ENCODE results near the gene DIAPH2.

DIAPH2 gene

DNA sequence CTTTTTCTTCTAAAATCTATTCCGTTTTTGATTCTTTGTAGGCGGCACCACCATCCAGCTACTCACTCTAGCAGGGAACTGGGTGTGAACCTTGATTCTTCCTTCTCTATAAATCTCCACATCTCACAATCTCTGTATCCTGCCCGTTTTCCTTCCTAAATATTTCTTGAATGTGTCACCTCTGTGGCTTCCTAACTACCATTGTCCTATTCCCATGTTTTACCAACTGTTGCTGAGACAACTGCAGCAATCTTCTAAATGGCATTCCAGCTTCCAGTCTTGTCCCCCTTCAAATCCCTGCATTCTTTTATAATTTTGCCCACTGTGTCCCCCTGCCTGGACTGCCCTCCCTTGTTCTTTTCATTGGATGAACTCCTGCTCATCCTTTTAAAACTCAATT lies 840.4 kb downstream of the DIAPH2 start:
- no peaks in the 10 kb centered on the region for H3K36me3 ChIP-seq (ENCODE audit: control insufficient read depth, insufficient read depth, low read length)
- H3K4me3 ChIP-seq (ENCODE audit: low read length) = no peak overlapping the region
- no peak overlapping the region for H3K9ac ChIP-seq (ENCODE audit: low read length)
- H3K4me1 ChIP-seq (ENCODE audit: control insufficient read depth, insufficient read depth, low read length) = no peaks in the 10 kb centered on the region
- H3K27me3 ChIP-seq (ENCODE audit: control insufficient read depth, insufficient read depth, low read length) = no peaks in the 10 kb centered on the region
- H3K27ac ChIP-seq (ENCODE audit: low read depth, low read length) = no peak overlapping the region

DNA sequence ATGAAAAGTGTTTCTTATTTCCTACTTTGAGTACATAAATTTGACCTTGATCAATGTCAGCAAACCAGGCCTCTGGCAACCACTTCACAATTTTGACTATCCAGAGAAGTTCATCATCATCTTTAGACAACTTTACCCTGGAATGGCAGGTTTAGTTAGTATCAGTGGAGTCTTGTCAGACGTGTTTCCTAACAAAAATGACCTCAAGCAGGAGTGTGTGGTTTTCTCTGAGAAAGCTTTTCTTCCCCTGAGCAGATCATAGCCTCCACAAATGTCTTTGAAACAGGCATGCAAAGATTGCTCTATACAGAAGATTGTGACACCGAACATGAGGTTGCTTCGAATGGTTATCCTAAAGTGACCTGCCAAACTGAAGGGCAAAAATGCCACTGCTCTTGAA lies 841.3 kb downstream of the DIAPH2 start:
- Histone ChIP-seq H3K27me3 (ENCODE audit: control insufficient read depth, insufficient read depth, low read length) (no peaks in the 10 kb centered on the region), H3K36me3 (ENCODE audit: control insufficient read depth, insufficient read depth, low read length) (no peaks in the 10 kb centered on the region), H3K4me1 (ENCODE audit: control insufficient read depth, insufficient read depth, low read length) (no peaks in the 10 kb centered on the region), H3K4me3 (ENCODE audit: low read length) (no peak overlapping the region), H3K9ac (ENCODE audit: low read length) (no peak overlapping the region), H3K27ac (ENCODE audit: low read depth, low read length) (no peak overlapping the region)

DNA sequence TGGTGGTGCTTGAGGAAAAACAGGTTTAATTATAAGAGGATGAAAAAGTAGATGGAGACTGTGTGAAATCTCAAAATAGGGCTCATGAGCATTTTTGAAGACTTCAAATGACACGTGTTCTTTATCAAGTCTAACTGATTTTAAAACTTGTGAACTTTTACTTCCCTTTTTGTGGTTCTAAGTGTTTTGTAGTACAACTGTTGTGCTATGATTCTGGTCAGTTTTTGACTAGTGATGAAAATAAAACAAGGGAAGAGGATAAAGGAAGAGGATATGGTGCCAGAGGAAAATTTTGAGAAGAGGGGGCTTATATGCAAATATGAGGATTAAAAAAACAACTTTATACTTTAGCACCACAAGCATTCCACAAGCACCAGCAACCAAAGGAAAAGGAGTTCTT lies 843.1 kb downstream of the DIAPH2 start:
- Histone ChIP-seq H3K4me3 (ENCODE audit: low read length) (no peak overlapping the region), H3K27ac (ENCODE audit: low read depth, low read length) (no peak overlapping the region), H3K36me3 (ENCODE audit: control insufficient read depth, insufficient read depth, low read length) (no peaks in the 10 kb centered on the region), H3K4me1 (ENCODE audit: control insufficient read depth, insufficient read depth, low read length) (peaks cover 4% of the 10 kb centered on the region), H3K9ac (ENCODE audit: low read length) (no peak overlapping the region), H3K27me3 (ENCODE audit: control insufficient read depth, insufficient read depth, low read length) (no peaks in the 10 kb centered on the region)

DNA sequence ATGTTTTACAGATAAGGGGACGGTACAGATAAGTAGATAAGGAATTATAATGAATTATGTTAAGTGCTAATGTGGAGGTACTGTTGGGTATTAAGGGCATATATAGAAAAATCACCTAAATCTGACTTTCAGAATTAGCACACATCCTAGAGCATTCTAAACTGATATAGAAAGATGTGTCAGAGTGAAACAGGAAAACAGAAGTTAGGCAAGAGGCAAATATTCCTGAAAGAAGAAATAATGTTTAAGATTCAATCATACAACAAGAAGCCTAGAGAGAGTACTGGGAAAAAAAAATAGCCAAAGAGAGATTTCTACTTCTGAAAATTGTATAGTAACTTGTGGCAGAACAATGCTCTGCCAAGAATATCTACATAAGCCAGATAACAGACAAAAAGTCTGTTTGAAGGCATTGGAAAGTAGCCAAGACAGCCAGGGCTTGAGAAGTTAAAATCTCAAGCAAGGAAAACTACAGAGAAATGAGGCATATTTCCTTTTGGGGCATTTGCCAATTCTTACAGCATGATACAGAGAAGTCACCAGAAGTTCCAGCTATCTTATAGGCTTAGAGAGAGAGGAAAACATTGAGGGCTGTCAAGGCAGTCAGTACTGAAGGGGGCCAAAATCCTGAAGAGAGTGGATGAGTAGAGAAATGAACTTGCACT lies 845.0 kb downstream of the DIAPH2 start:
- Histone ChIP-seq H3K27me3 (ENCODE audit: control insufficient read depth, insufficient read depth, low read length) (no peaks in the 10 kb centered on the region), H3K27ac (ENCODE audit: low read depth, low read length) (no peak overlapping the region), H3K36me3 (ENCODE audit: control insufficient read depth, insufficient read depth, low read length) (no peaks in the 10 kb centered on the region), H3K4me3 (ENCODE audit: low read length) (no peak overlapping the region), H3K4me1 (ENCODE audit: control insufficient read depth, insufficient read depth, low read length) (peaks cover 4% of the 10 kb centered on the region), H3K9ac (ENCODE audit: low read length) (no peak overlapping the region)

DNA sequence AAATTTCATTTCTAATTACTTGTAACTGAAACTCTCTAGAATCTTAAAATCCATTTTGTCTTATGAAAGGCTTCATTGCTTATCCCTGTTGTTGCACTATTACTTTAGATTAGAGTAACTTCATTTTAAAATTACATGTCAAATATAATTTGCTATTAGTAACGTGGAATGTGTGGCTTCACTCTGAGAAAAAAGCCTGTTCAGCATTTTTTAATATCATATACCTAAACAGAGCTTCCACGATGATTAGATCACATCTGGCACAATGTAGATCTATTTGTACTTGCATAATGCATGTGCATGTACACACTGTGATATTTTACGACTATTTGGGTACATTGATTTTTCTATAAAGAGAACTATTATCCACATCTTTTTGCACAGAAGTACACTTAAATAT lies 847.2 kb downstream of the DIAPH2 start:
- Histone ChIP-seq H3K4me3 (ENCODE audit: low read length) (no peak overlapping the region), H3K36me3 (ENCODE audit: control insufficient read depth, insufficient read depth, low read length) (no peaks in the 10 kb centered on the region), H3K27me3 (ENCODE audit: control insufficient read depth, insufficient read depth, low read length) (no peaks in the 10 kb centered on the region), H3K4me1 (ENCODE audit: control insufficient read depth, insufficient read depth, low read length) (peaks cover 4% of the 10 kb centered on the region), H3K9ac (ENCODE audit: low read length) (no peak overlapping the region), H3K27ac (ENCODE audit: low read depth, low read length) (no peak overlapping the region)

DNA sequence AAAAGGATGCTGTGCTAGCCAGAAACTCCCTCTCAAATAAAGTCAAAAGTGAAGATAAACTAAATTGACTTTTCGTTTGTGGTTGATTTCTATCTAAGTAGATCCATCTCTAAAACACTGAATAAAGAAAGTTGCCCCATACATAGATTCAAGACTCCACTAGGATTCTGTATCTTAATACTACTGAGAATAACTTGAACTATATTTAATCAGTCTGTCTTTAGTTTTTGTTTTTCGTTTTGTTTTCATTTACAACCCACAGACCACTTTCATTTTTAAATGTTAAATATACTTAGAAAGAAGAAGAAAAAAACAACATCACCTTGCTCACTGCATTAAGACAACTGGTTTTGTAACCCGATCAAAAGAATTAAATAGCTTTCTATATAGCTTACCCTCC lies 854.1 kb downstream of the DIAPH2 start:
- H3K27me3 ChIP-seq (ENCODE audit: control insufficient read depth, insufficient read depth, low read length) = no peaks in the 10 kb centered on the region
- H3K27ac ChIP-seq (ENCODE audit: low read depth, low read length) = no peak overlapping the region
- H3K36me3 ChIP-seq (ENCODE audit: control insufficient read depth, insufficient read depth, low read length) = no peaks in the 10 kb centered on the region
- no peak overlapping the region for H3K9ac ChIP-seq (ENCODE audit: low read length)
- H3K4me3 ChIP-seq (ENCODE audit: low read length) = no peak overlapping the region
- no peaks in the 10 kb centered on the region for H3K4me1 ChIP-seq (ENCODE audit: control insufficient read depth, insufficient read depth, low read length)

DNA sequence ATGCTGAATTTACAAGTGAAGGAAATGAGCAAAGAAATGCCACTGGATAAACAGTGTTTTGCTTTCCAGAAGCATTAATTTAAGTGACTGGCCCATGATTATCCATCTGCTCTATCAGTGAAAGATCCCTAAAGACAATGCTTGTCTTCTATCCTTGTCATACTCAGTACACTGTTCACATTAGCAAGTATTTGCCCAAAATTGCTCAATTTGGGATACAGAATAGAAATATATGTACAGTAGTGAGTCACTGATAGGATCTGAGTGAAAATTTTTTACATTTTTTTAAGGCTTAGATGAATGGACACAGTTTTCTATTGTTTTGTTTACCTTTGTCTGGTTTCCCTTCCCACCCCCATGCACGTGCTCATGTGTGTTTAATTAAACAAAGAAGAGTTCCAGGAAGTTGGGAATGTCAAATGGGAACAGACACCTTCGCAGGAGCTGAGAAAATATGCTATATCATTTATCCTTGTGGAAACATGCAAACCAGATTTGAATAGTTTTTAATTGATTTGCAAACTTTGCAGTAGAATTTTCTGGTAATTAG lies 855.4 kb downstream of the DIAPH2 start:
- Histone ChIP-seq H3K27me3 (ENCODE audit: control insufficient read depth, insufficient read depth, low read length) (no peaks in the 10 kb centered on the region), H3K36me3 (ENCODE audit: control insufficient read depth, insufficient read depth, low read length) (no peaks in the 10 kb centered on the region), H3K9ac (ENCODE audit: low read length) (no peak overlapping the region), H3K4me1 (ENCODE audit: control insufficient read depth, insufficient read depth, low read length) (no peaks in the 10 kb centered on the region), H3K4me3 (ENCODE audit: low read length) (no peak overlapping the region), H3K27ac (ENCODE audit: low read depth, low read length) (no peak overlapping the region)

DNA sequence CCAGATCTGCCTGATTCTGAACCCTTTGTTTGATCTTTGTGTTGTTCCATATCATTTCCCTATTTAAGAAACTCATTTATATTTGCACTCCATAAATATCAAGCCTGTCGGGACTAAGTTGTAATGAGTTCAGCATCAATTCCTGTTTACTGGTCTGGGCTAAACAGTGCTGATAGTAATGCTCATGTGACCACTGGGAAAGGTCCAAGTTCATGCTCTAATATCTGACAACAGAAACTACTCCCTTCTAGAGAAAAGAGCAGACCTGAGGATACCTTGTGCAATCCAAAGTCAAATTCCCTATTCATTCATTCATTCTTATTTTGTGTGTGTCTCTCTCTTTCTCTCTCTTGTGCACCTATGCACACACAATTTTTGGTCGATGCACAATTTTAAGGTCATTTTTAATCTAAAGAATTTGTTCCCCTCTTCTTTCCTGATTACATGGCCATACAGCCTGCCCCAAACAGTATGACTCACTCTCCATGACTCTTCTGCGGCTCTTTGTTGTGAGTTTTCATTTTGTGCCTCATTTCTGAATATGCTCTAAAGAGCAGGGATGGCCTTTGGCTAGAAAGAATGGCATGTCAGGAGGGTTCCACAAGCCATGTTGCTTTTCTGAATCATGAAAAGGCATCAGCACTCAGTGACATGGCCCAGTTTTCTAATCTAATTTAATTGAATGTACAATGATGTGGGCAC lies 863.4 kb downstream of the DIAPH2 start:
- H3K27ac ChIP-seq (ENCODE audit: low read depth, low read length) = no peak overlapping the region
- no peaks in the 10 kb centered on the region for H3K36me3 ChIP-seq (ENCODE audit: control insufficient read depth, insufficient read depth, low read length)
- no peaks in the 10 kb centered on the region for H3K4me1 ChIP-seq (ENCODE audit: control insufficient read depth, insufficient read depth, low read length)
- H3K9ac ChIP-seq (ENCODE audit: low read length) = no peak overlapping the region
- no peak overlapping the region for H3K4me3 ChIP-seq (ENCODE audit: low read length)
- no peaks in the 10 kb centered on the region for H3K27me3 ChIP-seq (ENCODE audit: control insufficient read depth, insufficient read depth, low read length)

DNA sequence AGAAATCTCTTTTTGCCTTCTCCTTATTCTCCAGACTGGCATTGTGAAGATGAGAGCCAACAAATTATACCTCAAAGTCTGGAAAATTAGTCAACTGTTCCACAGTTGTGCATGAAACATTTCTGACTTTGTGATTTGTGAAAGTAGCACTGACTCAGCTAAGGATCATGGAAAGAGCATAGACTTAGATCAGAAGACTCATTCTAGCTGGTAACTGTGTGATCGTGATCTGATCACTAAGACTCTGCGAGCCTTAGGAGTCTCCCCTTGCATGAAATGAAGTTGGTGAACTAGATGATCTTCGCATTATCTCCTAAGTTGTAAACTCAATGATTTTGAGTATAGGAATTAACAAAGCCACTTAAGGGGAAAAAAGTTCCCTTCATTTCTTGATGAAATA lies 867.2 kb downstream of the DIAPH2 start:
- no peaks in the 10 kb centered on the region for H3K4me1 ChIP-seq (ENCODE audit: control insufficient read depth, insufficient read depth, low read length)
- H3K27me3 ChIP-seq (ENCODE audit: control insufficient read depth, insufficient read depth, low read length) = no peaks in the 10 kb centered on the region
- H3K9ac ChIP-seq (ENCODE audit: low read length) = no peak overlapping the region
- no peaks in the 10 kb centered on the region for H3K36me3 ChIP-seq (ENCODE audit: control insufficient read depth, insufficient read depth, low read length)
- H3K4me3 ChIP-seq (ENCODE audit: low read length) = no peak overlapping the region
- H3K27ac ChIP-seq (ENCODE audit: low read depth, low read length) = no peak overlapping the region

DNA sequence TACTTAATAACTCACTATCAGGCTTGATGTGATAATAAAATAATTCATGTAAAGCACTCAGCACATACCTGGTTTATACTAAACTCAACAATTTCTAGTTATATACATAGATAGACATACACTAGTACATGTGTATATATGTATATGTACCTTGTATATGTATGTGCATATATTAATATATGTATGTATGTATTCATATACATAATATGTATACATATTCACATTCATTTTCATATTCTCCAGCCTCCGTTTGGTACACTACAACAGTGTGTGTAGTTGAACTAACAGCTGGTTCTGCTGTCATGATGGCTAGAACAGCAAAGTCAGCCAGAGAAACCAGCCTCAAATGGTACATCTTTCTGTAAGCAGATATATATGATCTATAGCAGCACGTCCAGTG lies 869.2 kb downstream of the DIAPH2 start:
- Histone ChIP-seq H3K36me3 (ENCODE audit: control insufficient read depth, insufficient read depth, low read length) (no peaks in the 10 kb centered on the region), H3K4me3 (ENCODE audit: low read length) (no peak overlapping the region), H3K9ac (ENCODE audit: low read length) (no peak overlapping the region), H3K27me3 (ENCODE audit: control insufficient read depth, insufficient read depth, low read length) (no peaks in the 10 kb centered on the region), H3K4me1 (ENCODE audit: control insufficient read depth, insufficient read depth, low read length) (no peaks in the 10 kb centered on the region), H3K27ac (ENCODE audit: low read depth, low read length) (no peak overlapping the region)

DNA sequence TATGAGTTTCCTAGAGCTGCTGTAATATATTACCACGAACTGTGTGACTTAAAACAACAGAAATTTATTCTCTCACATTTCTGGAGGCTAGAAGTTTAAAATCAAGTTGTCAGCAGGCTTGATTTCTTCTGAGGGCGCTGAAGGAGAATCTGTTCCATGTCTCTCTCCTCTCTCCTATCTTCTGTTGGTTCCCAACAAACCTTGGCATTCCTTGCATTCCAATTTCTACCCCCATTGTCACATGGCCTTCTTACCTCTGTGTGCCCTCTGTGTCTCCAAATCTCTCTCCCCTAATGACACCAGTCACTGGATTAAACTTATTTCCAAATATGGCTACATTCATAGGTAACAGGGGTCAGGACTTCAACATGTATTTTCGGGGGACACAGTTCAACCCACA lies 871.7 kb downstream of the DIAPH2 start:
- H3K4me3 ChIP-seq (ENCODE audit: low read length) = no peak overlapping the region

DNA sequence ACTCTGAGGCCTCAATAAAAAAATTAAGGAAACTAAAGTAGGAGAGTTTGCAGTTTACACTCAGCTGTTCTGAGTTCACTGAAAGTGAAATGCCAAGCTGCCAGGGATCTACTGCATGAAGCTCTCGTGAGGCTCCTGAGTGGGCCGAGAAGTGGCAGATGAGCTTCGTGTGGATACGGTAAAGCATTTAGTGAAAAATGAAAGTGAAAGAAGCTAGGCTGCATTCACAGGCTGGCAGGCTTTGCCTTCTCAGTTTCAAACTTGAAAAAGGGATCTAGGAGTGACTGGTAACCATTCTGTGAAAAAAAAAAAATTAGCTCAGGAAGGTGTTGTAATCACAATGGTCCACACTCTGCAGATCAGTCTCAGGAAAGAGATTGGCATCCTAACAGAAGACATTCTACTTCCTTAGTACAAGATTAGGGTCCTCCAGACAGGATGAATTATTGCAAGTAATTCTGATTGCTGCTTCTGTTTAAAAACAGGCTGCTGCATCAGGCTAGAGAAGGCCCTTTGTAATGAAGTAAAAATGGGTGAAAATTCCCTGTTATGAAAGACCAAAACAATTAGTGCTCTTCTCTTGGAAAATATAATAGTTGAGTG lies 879.0 kb downstream of the DIAPH2 start:
- no peaks in the 10 kb centered on the region for H3K36me3 ChIP-seq (ENCODE audit: control insufficient read depth, insufficient read depth, low read length)
- H3K4me3 ChIP-seq (ENCODE audit: low read length) = peak overlapping the region; percentile 38
- H3K4me1 ChIP-seq (ENCODE audit: control insufficient read depth, insufficient read depth, low read length) = no peaks in the 10 kb centered on the region
- no peaks in the 10 kb centered on the region for H3K27me3 ChIP-seq (ENCODE audit: control insufficient read depth, insufficient read depth, low read length)
- H3K9ac ChIP-seq (ENCODE audit: low read length) = no peak overlapping the region
- H3K27ac ChIP-seq (ENCODE audit: low read depth, low read length) = peak overlapping the region; percentile 58

More for the DNA sequence above, 871.7 kb downstream of the DIAPH2 start:
- Histone ChIP-seq H3K4me1 (ENCODE audit: control insufficient read depth, insufficient read depth, low read length) (no peaks in the 10 kb centered on the region), H3K9ac (ENCODE audit: low read length) (no peak overlapping the region), H3K36me3 (ENCODE audit: control insufficient read depth, insufficient read depth, low read length) (no peaks in the 10 kb centered on the region), H3K27me3 (ENCODE audit: control insufficient read depth, insufficient read depth, low read length) (no peaks in the 10 kb centered on the region), H3K27ac (ENCODE audit: low read depth, low read length) (no peak overlapping the region)
